Loucy (cell line): ENCODE data around the gene DKK2.
"Not testable (repeated sequence)": the region's sequence is repeated elsewhere in the genome, so short reads cannot be mapped to it uniquely, and the experiment has no call there.

ENCODE experiments used
- H2AFZ ChIP-seq: fragments of 200-600 bp; sonication (generic); 2 replicates; pipeline ENCODE4 v1.6.0; 2016; ENCODE audit warnings: antibody characterized with exemption, mild to moderate bottlenecking, low read length, moderate library complexity
- H3F3A ChIP-seq: fragments of 200-600 bp; 2 replicates; pipeline ENCODE4 v1.6.0; 2016; ENCODE audit warnings: antibody characterized with exemption, low read depth, mild to moderate bottlenecking
- H3K27me3 ChIP-seq: fragments of 200-600 bp; sonication (generic); 2 replicates; pipeline ENCODE4 v1.6.1; 2014; ENCODE audit warnings: low read length, mild to moderate bottlenecking; ENCODE audit not compliant: insufficient read depth, poor library complexity, severe bottlenecking
- H3K36me3 ChIP-seq: fragments of 200-600 bp; sonication (generic); 2 replicates; pipeline ENCODE4 v1.6.1; 2016; ENCODE audit warnings: low read length; ENCODE audit not compliant: insufficient read depth
- H3K4me1 ChIP-seq: fragments of 200-600 bp; sonication (generic); 2 replicates; pipeline ENCODE4 v1.5.1; 2014; ENCODE audit warnings: low read length, mild to moderate bottlenecking; ENCODE audit not compliant: insufficient read depth, poor library complexity, severe bottlenecking
- H3K4me2 ChIP-seq: fragments of 200-600 bp; sonication (generic); 2 replicates; pipeline ENCODE4 v1.6.0; 2014; ENCODE audit warnings: antibody characterized with exemption, low read length, low read depth, mild to moderate bottlenecking; ENCODE audit not compliant: poor library complexity, severe bottlenecking
- H3K4me3 ChIP-seq: fragments of 200-600 bp; sonication (generic); 2 replicates; pipeline ENCODE4 v1.5.1; 2014; ENCODE audit warnings: low read length, mild to moderate bottlenecking, mixed read lengths; ENCODE audit not compliant: poor library complexity, severe bottlenecking
- H3K79me2 ChIP-seq: fragments of 200-600 bp; sonication (generic); 2 replicates; pipeline ENCODE4 v1.6.1; 2014; ENCODE audit warnings: low read length; ENCODE audit not compliant: insufficient read depth
- H3K9ac ChIP-seq: fragments of 200-600 bp; sonication (generic); 2 replicates; pipeline ENCODE4 v1.6.0; 2014; ENCODE audit warnings: mild to moderate bottlenecking, low read depth, low read length, moderate library complexity; ENCODE audit not compliant: poor library complexity, severe bottlenecking
- H3K9me2 ChIP-seq: fragments of 200-600 bp; sonication (generic); replicated peaks from 2 replicates; pipeline ENCODE4 v1.6.1; 2016; ENCODE audit warnings: low read depth, low read length, mixed read lengths
- H3K9me3 ChIP-seq: fragments of 200-600 bp; sonication (generic); 2 replicates; pipeline ENCODE4 v1.6.1; 2014; ENCODE audit warnings: mild to moderate bottlenecking, antibody characterized with exemption, low read length, low read depth; ENCODE audit not compliant: insufficient read depth
- H4K20me1 ChIP-seq: fragments of 200-600 bp; sonication (generic); 2 replicates; pipeline ENCODE4 v1.6.0; 2014; ENCODE audit warnings: antibody characterized with exemption, low read length, mild to moderate bottlenecking; ENCODE audit not compliant: insufficient read depth, poor library complexity, severe bottlenecking
- EZH2phosphoT487 ChIP-seq: fragments of 200-600 bp; IDR thresholded peaks from 2 replicates; pipeline ENCODE4 v1.6.1; 2018; ENCODE audit warnings: antibody characterized with exemption, mild to moderate bottlenecking, moderate library complexity, borderline replicate concordance
- TF ChIP-seq, protein P1 (sequence below): fragments of 200-600 bp; sonication (generic); conservative IDR thresholded peaks from 2 replicates; pipeline ENCODE4 v1.5.1; 2014; ENCODE audit warnings: mild to moderate bottlenecking, antibody characterized with exemption, low read length

Gene DKK2

GRCh38 chr4:106914223-106914622 is 121.9 kb downstream of the DKK2 start:
- Histone ChIP-seq H4K20me1 (no peaks in the 10 kb centered on the region), H3K27me3 (no peaks in the 10 kb centered on the region), H3K36me3 (no peaks in the 10 kb centered on the region), H3K9me3 (no peaks in the 10 kb centered on the region), H3K9me2 (no peaks in the 10 kb centered on the region), H3K4me1 (no peaks in the 10 kb centered on the region), H3F3A (no peaks in the 10 kb centered on the region), H3K4me3 (no peak overlapping the region), H3K9ac (no peak overlapping the region), H3K79me2 (no peaks in the 10 kb centered on the region), H3K4me2 (no peak overlapping the region), H2AFZ (no peak overlapping the region)
- no peak for TF ChIP-seq EZH2phosphoT487
- TF ChIP-seq, protein P1, sequence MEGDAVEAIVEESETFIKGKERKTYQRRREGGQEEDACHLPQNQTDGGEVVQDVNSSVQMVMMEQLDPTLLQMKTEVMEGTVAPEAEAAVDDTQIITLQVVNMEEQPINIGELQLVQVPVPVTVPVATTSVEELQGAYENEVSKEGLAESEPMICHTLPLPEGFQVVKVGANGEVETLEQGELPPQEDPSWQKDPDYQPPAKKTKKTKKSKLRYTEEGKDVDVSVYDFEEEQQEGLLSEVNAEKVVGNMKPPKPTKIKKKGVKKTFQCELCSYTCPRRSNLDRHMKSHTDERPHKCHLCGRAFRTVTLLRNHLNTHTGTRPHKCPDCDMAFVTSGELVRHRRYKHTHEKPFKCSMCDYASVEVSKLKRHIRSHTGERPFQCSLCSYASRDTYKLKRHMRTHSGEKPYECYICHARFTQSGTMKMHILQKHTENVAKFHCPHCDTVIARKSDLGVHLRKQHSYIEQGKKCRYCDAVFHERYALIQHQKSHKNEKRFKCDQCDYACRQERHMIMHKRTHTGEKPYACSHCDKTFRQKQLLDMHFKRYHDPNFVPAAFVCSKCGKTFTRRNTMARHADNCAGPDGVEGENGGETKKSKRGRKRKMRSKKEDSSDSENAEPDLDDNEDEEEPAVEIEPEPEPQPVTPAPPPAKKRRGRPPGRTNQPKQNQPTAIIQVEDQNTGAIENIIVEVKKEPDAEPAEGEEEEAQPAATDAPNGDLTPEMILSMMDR, result no peak

DNA sequence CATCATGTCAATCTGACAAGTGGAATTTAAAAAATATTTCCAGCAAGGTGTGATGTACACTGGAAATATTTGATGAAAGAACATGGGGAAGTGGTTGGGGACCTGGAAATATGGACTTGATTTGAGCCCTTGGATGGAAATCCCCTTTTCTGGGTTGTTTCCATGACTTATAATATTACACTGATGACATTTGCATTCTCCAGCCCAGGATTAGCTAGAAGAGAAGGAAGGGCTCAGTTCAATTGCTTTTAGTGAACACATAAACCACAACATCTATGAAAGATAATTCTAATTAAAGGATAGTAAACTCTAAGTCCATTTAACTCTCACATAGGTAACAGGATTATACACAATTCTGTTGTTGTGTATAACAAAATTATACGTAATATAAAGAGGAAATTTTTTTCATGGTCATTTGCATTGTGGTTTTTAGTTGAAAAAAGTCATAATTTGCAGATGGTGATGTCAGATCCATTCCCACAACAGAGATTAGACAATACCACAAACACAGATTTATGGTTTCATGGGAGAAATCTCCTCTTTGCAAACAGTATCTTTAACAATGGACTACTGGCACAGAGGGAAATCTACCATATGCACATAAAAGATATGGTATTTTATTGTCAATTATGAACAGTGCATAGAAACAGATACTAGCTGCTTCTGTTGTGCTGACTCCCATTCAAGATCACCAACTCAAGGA is 126.5 kb downstream of the DKK2 start:
- no peak for TF ChIP-seq EZH2phosphoT487
- TF ChIP-seq, protein P1, result no peak
- Histone ChIP-seq H3K9me2 (no peaks in the 10 kb centered on the region), H3F3A (no peaks in the 10 kb centered on the region), H3K4me1 (no peaks in the 10 kb centered on the region), H3K9me3 (no peaks in the 10 kb centered on the region), H3K4me2 (no peak overlapping the region), H3K4me3 (no peak overlapping the region), H3K79me2 (no peaks in the 10 kb centered on the region), H3K27me3 (no peaks in the 10 kb centered on the region), H3K9ac (no peak overlapping the region), H2AFZ (no peak overlapping the region), H3K36me3 (no peaks in the 10 kb centered on the region), H4K20me1 (no peaks in the 10 kb centered on the region)

DNA sequence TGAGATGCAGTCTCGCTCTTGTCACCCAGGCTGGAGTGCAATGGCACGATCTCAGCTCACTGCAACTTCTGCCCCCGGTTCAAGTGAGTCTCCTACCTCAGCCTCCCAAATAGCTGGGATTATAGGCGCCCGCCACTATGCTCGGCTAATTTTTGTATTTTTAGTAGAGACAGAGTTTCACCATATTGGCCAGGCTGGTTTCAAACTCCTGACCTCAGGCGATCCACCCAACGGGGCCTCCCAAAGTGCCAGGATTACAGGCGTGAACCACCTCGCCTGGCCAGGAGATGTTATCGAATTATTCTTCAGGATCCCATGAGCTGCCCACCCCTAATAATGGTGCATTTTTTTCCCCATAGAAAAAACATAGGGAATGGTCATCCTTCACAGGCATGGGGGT is 128.1 kb downstream of the DKK2 start:
- not testable (repeated sequence) for H4K20me1 ChIP-seq, H3K79me2 ChIP-seq, H3F3A ChIP-seq, H3K27me3 ChIP-seq, H3K4me1 ChIP-seq, H3K4me2 ChIP-seq, H3K9me2 ChIP-seq, H3K36me3 ChIP-seq, H3K9me3 ChIP-seq, H3K9ac ChIP-seq, H3K4me3 ChIP-seq, H2AFZ ChIP-seq

DNA sequence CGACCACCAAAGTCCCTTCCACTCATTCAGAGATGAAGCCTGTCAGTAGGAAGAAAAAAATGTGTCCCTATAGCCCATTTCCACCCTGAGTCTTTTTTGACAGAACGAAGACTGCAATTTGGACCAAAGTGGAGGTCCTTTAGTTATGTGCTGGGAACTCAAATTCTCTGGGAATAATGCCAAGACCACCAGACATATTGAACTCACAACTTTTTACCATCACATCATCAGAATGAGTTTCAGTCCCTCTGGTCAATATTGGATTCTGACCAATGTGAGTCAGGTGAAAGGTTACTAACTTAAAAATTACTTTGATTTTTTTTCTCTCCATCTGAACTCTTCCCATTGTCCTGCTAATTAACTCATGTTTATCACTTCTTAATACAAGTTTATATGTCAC is 128.9 kb downstream of the DKK2 start:
- Histone ChIP-seq H3K4me3 (no peak overlapping the region), H3K9ac (no peak overlapping the region), H3K9me3 (no peaks in the 10 kb centered on the region), H3K79me2 (no peaks in the 10 kb centered on the region), H3K4me2 (no peak overlapping the region), H3K9me2 (no peaks in the 10 kb centered on the region), H2AFZ (no peak overlapping the region), H3K36me3 (no peaks in the 10 kb centered on the region), H3F3A (no peaks in the 10 kb centered on the region), H3K27me3 (no peaks in the 10 kb centered on the region), H3K4me1 (no peaks in the 10 kb centered on the region), H4K20me1 (no peaks in the 10 kb centered on the region)
- TF ChIP-seq, protein P1, result no peak
